Measurements from ENCODE around the gene TMEM225B.
"Not testable (repeated sequence)": the region's sequence is repeated elsewhere in the genome, so short reads cannot be mapped to it uniquely, and the experiment has no call there.

TMEM225B gene, protein sequence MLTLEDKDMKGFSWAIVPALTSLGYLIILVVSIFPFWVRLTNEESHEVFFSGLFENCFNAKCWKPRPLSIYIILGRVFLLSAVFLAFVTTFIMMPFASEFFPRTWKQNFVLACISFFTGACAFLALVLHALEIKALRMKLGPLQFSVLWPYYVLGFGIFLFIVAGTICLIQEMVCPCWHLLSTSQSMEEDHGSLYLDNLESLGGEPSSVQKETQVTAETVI

DNA sequence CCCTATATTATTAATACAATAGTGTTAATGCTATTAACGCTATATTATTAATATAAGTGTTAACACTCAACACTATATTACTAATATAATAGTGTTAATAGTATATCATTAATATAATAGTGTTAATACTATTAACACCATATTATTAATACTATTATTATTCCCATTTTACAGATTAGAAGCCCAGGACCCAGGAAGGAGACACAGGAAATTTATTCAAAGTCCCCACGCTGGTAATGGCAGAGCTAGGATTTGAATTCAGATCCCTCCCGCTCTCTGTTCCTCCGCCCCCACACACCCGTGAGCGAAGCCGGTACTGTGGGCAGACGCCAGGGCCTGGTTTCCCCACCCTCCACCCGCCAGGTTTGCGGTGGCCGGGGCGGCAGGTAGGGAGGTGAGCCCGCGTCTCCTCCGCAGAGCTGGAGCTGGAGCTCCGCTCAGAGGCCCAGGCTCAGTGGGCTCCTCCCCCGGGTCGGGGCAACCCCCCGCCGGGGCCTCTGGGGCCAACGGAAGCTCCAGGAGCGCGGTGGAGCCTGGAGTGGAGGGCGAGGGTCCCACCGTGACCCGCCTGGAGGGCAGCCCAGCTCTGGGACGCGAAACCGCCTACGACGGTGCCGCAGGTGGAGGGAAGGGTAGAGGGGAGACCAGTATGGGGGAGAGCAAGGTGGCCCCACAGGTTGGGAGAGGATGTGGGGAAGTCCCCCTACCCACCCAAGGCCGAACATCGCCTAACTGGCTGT, at the start of gene TMEM225B:
TSS of gene TMEM225B (plus strand) at position 506 of the 740 bp plus-strand sequence. CDS start 6,122 bp downstream, outside the sequence.
- no peak for DNase-seq (ENCODE audit: low read depth)

DNA sequence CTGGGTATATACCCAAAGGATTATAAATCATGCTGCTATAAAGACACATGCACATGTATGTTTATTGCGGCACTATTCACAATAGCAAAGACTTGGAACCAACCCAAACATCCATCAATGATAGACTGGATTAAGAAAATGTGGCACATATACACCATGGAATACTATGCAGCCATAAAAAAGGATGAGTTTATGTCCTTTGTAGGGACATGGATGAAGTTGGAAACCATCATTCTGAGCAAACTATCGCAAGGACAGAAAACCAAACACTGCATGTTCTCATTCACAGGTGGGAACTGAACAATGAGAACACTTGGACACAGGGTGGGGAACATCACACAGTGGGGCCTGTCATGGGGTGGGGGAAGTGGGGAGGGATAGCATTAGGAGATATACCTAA, 48.5 kb upstream of the TMEM225B start:
- DNase-seq (ENCODE audit: low read depth) = not testable (repeated sequence)

DNA sequence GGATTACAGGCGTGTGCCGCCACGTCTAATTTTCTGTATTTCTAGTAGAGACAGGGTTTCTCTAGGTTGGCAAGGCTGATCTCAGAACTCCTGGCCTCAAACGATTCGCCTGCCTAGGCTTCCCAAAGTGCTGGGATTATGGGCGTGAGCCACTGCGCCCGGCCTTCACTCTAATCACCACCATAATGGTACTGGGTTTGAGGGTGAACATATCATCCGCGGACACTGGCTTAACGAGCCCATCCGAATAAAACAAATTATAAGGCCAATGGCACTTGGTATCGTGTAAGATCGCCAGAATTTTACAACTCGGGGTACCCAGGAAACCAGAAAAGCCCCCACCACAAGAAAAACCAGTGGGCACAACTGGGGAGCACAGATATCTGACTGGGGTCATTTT, 46.7 kb upstream of the TMEM225B start:
- no peak for DNase-seq (ENCODE audit: low read depth)

DNA sequence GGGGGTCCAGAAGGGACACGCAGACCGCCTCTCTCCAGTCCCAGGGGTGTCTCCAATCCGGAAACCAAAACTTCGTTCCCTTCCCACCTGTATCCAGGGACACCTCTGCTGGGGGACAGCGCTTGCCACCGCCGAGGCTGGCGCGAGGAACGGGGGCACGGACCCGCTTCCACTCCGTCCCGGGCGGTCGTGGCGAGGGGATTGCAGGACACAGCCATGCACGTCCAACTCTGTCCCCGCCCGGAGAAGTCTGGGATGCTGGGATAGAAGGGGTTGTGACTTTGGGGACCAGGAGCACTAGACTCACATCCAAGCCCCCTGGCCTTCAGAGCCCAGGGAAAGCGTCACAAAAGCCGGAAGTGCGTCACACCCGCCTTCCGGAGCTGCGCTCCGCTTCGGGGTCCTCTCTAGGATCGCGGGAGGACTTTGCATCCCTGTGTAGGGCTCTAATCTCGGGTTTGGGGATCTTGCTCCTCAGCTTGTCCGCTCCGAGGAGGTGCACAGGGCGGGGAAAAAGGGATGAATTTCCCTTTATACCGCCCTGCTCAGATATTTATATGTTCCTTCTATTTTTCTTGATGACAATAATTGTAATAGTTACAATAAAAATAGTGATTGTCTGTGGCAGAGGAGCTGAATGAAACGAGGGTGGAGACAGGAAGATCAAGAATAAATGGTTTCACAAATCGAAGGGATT, 46.2 kb upstream of the TMEM225B start, which contains the start of gene FAM200A:
TSS of gene FAM200A (minus strand) at position 348 of the 697 bp plus-strand sequence. CDS start 3,707 bp downstream, outside the sequence.
- peak; percentile 71 for DNase-seq (ENCODE audit: low read depth)

DNA sequence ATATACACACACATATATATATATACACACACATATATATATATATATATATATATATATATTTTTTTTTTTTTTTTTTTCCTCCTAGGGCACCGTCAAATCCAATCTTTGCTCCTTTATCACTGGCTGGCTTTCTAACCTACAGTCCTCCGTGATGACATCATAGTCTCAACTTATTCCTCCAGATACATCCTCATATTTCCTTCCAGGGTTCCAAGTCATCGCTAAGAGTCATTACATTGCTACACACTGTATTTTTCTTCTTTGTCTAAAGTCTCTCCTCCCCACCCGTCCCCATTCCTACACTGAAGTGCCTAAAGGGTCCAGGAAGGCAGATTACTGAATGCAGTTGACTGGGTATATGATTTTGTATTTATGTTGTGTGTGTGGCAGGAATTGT, 45.0 kb upstream of the TMEM225B start:
- DNase-seq (ENCODE audit: low read depth) = no peak

DNA sequence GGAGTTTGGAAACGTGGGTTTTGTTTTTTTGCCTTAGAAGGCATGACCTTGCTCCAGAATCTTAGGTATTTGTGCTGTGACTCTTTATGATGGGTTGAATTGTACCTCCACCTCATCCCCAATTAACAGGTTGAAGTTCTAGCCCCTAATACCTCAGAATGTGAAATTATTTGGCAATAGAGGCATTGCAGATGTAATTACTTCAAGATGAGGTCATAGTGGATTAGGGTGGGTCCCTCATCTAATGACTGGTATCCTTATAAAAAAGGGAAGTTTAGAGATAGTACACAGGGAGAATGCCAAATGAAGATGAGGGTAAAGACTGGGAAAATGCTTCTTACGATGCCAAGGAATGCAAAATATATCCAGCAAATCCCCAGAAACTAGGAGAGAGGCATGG, 43.1 kb upstream of the TMEM225B start:
- DNase-seq (ENCODE audit: low read depth) = no peak

DNA sequence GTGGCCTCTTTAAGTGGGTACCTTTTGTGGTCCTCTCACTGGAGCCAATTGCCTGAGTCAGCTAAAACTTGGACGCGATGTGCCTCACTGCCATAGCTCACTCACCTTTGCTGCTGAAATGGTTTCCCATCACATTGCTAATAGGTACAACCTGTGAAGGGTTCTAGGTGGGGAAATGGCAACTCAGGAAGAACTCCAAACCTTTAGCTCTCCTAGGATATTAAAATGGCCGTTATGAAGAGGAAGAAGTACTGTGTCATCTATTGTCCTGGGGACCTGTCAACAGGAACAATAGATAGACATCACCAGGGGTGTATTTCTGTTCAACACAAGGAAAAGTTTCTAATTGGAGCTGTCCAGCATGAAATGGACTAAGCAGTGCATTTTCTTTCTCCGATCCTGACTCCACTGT, 40.9 kb upstream of the TMEM225B start:
- no peak for DNase-seq (ENCODE audit: low read depth)

DNA sequence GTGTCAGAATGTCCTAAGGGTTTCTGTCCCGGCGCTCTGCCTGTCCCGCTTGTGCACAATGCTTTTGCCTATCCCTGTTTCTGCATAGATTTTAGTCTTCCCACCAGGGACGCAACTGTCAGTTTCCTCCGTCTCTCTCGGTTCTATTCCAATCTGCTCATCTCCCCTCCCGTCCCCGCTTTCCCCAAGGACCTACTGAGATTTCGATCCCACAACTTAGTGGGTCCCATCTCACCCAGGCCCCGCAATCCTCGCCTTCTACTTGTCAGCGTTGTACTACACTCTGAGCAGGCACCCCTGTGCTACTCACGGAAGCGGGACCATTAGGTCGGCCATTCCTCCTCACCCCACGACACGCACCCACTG, 40.1 kb upstream of the TMEM225B start:
- no peak for DNase-seq (ENCODE audit: low read depth)

DNA sequence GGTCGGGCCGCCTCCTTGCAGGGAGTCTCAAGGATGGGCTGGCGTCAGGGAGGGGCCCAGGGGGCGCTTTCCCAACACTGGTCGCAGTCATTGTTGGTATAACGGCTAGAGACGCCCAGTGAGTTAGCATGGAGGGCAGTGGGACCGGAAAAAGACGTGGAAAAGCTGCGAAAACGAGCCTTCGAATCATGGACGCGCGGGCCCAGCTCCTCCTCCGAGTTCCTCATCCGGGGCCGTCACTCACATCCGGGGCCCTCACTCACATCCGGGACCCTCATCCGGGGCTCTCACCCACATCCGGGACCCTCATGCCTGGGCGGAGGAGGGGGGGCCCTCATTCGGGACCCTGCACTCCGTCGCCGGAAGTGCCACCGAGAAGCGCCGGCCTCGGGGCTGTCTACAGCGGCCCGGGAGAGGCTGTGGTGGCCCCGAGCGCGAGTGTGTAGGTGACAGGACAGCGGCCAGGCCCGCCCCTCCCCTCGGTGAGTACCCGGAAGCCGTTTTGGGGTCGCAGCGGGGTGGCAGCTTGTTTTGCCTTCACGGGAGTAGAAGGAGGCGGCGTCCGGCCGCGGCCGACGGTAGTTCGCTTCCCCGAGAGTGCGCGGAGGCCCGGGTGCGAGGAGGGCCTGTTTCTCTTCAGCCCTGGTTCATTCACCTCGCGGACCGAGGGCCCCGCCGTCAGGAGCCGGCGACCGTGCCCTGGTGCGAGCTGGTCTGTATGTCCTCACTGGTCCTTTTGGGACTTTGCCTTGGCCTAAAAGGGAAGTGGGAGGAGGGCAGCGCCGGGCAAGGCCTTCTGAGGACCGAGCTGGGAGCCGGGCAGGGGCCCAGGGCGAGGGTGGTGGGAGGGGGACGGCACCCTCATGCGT, 39.5 kb upstream of the TMEM225B start, which contains the start of gene ZNF655:
TSS of gene ZNF655 (plus strand) at position 337 of the 869 bp plus-strand sequence. CDS start 1,918 bp downstream, outside the sequence.
- peak; percentile 79 for DNase-seq (ENCODE audit: low read depth)

DNA sequence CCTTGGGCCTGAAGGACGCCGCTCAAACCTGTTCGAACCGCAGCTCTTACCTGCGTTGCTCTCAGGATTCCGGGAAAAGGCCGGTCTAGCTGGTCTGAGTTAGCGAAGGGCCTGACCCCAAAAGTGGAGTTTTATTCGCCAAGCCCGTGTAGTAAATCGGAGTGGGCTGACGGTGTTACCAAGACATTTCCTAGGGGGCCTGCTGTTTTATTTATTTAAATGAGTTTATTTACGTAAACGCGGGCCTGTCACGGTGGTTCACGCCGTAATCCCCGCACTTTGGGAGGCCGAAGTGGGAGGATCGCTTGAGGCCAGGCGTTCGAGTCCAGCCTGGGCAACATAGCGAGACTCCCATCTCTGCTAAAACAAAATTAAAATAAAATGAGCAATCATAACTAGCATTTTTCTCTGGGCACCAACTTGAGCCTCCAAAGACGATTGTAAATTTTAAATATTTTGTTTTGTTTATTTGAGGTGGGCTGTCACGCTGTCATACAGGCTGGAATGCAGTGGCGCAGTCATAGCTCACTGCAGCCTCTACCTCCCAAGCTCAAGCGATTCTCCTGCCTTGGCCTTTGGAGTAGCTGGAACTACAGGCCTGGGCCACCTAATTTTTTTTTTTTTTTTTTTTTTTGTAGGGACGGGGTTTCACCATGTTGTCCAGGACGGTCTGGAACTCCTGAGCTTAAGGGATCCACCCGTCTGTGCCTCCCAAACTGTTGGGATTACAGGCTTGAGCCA, 38.7 kb upstream of the TMEM225B start:
- no peak for DNase-seq (ENCODE audit: low read depth)

DNA sequence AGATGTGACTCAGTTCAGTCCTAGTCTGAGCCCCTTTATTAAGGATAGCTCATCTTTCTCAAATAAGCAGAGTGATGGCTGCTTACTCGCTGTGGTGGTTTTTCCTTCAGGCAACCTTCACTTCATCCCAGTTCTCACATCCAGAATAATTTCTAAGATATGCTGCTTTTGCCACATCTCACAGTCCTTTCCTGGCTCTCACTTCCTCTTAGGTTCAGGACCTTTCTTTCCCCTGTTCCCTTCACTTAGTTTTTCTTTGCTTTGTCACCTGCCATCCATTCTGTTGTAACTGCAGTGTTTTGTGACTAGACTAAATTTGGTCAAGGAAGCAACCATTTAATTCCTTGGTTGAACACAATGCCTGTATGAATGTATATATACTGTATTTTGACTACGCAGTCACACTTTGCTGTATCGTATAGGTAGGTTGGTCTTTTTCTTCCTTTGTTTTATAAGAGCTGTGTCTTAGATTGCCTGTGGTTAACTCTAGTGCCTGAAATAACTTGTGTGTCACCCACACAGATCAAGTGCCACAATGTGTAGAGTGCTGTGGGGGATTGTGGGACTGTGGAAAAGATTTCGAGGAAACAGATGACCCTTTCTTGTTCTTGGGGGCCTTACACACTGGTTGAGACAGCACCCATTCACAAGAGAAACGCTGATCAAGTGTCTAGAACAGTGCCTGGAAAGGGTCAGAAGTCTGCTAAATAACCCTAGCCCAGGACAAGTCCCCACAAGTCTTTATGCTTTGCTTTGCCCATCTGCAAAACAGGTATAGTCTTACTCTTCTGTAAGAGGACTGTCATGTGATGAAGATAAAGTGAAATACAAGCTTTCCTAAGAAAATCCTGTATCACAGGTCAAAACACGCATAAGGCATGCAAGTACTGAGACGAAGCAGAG, 37.0 kb upstream of the TMEM225B start:
- no peak for DNase-seq (ENCODE audit: low read depth)

DNA sequence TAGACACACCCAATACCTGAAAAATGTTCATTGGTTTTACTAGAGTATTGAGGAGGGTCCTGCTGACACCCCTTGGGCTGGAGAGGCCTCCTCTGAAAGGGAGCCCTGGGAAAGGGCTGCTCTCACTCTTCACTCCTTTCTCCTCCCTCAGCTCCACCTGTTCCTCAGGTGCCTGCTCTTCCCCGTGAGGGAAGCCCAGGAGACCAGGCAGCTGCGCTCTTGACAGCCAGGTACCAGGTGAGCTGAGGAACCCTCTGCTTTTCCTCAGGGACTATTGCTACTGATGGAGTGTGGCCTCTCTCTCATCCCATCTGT, 36.4 kb upstream of the TMEM225B start:
- no peak for DNase-seq (ENCODE audit: low read depth)

DNA sequence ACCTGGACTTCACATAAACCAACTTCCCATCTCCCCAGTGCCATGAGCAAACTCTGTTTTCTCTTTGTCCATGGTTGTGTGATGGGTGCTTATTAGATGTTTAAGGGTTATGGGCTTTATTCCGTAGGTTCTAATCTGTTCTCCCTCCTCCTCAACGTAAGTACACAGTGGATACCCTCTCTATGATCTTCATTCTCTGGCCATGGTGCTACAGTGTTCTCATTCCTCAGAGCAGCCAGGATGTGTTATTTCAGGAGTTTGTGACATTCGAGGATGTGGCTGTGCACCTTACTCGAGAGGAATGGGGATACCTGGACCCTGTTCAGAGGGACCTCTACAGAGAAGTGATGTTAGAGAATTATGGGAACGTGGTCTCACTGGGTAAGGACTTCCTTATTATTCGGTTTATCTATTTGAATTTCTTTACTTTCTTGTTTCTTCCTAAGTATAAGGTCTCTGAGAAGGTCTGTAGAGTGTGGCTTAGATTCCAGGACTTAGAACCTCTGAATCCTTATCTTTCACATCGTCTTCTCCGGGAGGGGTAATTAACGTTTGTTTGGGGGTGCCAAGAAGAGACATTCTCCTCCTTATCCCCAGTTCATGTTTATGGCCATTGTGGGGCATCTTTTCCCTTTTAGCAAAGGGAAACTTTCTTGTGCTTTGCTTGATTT, 35.8 kb upstream of the TMEM225B start:
- no peak for DNase-seq (ENCODE audit: low read depth)

DNA sequence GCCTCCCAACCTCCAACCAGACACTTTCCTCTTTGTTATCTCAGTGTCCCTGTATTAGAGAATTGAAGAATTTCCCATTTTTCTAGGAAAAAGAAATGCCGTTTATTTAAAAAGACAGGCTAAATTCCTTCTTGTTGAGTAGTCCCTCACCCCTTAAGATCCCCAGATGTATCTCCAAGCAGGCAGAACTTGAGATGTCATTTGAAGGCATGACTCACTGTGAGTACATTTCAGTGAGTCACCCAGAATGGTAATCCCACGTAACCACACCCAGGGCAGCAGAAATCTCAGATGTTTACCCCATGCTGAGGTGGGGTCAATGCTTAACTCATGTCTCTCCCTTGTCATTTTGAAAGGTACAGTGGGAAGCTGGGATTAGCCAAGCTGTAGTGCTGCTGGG, 35.2 kb upstream of the TMEM225B start:
- no peak for DNase-seq (ENCODE audit: low read depth)

DNA sequence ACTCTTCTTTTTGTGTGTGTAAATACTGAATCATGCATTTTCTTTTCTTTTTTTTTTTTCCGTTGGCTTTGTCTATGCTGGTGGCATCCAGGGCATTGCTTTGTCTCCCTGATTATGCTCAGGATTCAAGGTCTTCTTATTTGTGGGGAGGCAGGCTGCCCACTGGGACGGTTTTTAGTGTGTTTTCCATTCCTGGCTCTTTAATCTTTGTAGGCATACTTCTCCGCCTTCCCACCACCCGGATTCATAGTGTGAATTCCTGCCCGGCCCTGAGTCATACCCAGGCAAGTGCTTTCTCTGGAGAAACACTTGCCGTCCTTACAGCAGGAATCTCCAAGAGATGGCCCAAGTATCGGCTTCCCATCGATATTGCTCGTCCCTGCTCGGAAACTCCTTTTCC, 34.4 kb upstream of the TMEM225B start:
- no peak for DNase-seq (ENCODE audit: low read depth)

DNA sequence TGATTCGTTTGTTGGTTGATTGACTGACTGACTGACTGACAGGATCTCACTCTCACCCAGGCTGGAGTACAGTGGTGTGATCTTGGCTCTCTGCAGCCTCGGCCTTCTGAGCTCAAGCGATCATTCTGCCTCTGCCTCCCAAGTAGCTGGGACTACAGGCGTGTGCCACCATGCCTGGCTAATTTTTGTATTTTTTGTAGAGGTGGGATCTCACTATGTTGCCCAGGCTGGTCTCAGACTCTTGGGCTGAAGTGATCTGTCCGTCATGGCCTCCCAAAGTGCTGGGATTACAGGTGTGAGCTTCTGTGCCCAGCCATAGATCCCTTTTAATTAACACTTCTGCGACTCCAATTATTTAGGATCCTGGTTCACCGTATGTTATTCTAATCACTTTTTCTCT, 29.3 kb upstream of the TMEM225B start:
- not testable (repeated sequence) for DNase-seq (ENCODE audit: low read depth)

DNA sequence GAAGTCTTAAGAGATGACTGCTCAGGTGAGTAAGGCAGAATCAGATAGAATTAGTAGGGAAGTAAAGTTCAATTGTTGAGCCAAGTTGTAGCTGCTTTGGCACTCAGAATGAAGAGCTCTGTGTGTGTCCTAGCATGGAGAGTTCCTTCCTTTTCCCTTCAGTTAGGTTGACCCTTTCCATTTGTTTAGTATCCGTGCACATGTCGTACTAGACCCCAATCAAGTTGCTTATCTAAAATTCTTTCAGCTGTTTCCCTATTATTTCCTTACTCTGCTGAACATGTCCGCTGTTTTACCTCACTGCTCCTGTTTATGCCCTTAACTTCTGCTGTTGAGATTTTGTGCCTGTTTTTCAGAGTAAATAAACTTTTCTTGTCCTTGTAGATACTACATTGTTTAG, 26.3 kb upstream of the TMEM225B start:
- DNase-seq (ENCODE audit: low read depth) = no peak

DNA sequence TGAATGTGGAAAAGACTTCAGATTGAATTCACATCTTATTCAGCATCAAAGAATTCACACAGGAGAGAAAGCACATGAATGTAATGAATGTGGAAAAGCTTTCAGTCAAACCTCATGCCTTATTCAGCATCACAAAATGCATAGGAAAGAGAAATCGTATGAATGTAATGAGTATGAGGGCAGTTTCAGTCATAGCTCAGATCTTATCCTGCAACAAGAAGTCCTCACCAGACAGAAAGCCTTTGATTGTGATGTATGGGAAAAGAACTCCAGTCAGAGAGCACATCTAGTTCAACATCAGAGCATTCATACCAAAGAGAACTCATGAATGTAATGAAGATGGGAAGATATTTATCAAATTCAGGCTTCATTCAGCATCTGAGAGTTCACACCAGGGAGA, 24.8 kb upstream of the TMEM225B start:
- no peak for DNase-seq (ENCODE audit: low read depth)

DNA sequence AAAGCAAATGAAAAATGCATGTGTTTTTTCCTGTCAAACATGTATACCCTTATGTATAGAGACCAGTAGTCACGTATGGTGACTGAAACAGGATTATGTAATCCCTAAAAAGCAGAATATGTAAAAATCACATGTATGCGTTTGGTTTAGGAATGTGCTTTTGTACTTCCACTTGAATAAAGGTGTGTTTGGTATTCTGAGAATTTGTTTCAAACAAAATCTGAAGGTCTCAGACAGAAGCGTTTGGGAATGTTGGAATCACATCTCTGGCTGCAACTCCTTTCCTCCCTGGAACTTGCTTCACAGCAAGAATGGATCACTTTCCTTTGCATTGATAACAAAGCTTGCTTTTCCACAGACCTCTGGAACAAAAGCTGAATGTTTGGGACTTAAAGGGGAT, 21.8 kb upstream of the TMEM225B start:
- no peak for DNase-seq (ENCODE audit: low read depth)

Data from activated T-cell treated with anti-CD3 and anti-CD28 coated beads for 1 hour (primary cell).